ENCODE data around the gene OGDH.

- TF ChIP-seq EZH2 (IDR thresholded peaks at IDR 0.05; ENCODE audit: insufficient read depth, poor library complexity, severe bottlenecking), result no peak
- no peak for TF ChIP-seq EZH2phosphoT487 (IDR thresholded peaks at IDR 0.05; ENCODE audit: insufficient read depth, low read depth)
Measured at GRCh38 chr7:44713680-44714335, 107.4 kb downstream of the OGDH start.
